IMR-90 (cell line): ENCODE results near the gene CATSPER3. TPM values are rescaled to one million over a fixed set of nuclear protein-coding genes. Genes with fewer than 3 reads are reported as not detected.

Experiments used
- ATAC-seq: fragments of 200-7000 bp; cut with Tn5 transposase; 2 replicates; pipeline ENCODE4 v1.9.1; 2020; ENCODE audit warnings: low read depth, mild to moderate bottlenecking, moderate library complexity
- BruUV-seq: library from RNA; stranded (reverse); fragments of 400-500 nt; replicated peaks from 2 replicates; lab custom pipeline; 2021; lab: Mats Ljungman, UMichigan
- CTCF ChIA-PET: fragments of 300-600 bp; formaldehyde crosslinking; extraction: SDS; loops from one replicate; lab custom pipeline; 2021; ENCODE audit warnings: antibody characterized with exemption; lab: Yijun Ruan, JAX
- POLR2A ChIA-PET: fragments of 300-600 bp; sonication (Branson Sonifier 250); formaldehyde crosslinking; loops from one replicate; lab custom pipeline; 2022; ENCODE audit warnings: antibody characterized with exemption; ENCODE audit not compliant: unreplicated experiment; lab: Charles Lee
- DNase-seq: peaks from one replicate; pipeline ENCODE4 v3.0.0; 2013
- H2AFZ ChIP-seq: replicated peaks from 2 replicates; pipeline ENCODE3; 2013; ENCODE audit warnings: low read length, mild to moderate bottlenecking; ENCODE audit not compliant: poor library complexity
- H2AK5ac ChIP-seq: 2 replicates; pipeline ENCODE4 v1.6.1; 2013; ENCODE audit warnings: low read depth, low read length, inconsistent platforms
- H2AK9ac ChIP-seq: replicated peaks from 2 replicates; pipeline ENCODE3; 2013; ENCODE audit warnings: mild to moderate bottlenecking, low read depth, low read length, moderate library complexity; ENCODE audit not compliant: poor library complexity
- H2BK120ac ChIP-seq: 2 replicates; pipeline ENCODE4 v1.6.1; 2013; ENCODE audit warnings: low read depth, low read length, inconsistent platforms
- H2BK15ac ChIP-seq: 3 replicates; pipeline ENCODE4 v1.6.1; 2013; ENCODE audit warnings: low read depth, low read length, inconsistent platforms
- H2BK20ac ChIP-seq: 2 replicates; pipeline ENCODE4 v1.6.1; 2013; ENCODE audit warnings: low read depth, mild to moderate bottlenecking, inconsistent platforms, low read length, moderate library complexity
- H2BK5ac ChIP-seq: 2 replicates; pipeline ENCODE4 v1.6.1; 2013; ENCODE audit warnings: mild to moderate bottlenecking, low read depth, low read length, inconsistent platforms; ENCODE audit not compliant: poor library complexity, severe bottlenecking
- H3K14ac ChIP-seq: replicated peaks from 2 replicates; pipeline ENCODE4 v1.6.1; 2013; ENCODE audit warnings: low read depth, low read length, inconsistent platforms
- H3K18ac ChIP-seq: 2 replicates; pipeline ENCODE4 v1.6.1; 2013; ENCODE audit warnings: low read depth, low read length, control low read depth
- H3K23ac ChIP-seq: 2 replicates; pipeline ENCODE4 v1.6.1; 2013; ENCODE audit warnings: low read depth, low read length, inconsistent platforms
- H3K27ac ChIP-seq: 2 replicates; pipeline ENCODE4 v1.5.1; 2013; ENCODE audit warnings: mild to moderate bottlenecking, control low read depth, low read length; ENCODE audit not compliant: insufficient read depth
- H3K27me3 ChIP-seq: 2 replicates; pipeline ENCODE4 v1.6.1; 2013; ENCODE audit warnings: low read length; ENCODE audit not compliant: control insufficient read depth, insufficient read depth
- H3K36me3 ChIP-seq: 2 replicates; pipeline ENCODE4 v1.6.1; 2013; ENCODE audit warnings: low read length, mixed read lengths; ENCODE audit not compliant: control insufficient read depth, insufficient read depth
- H3K4ac ChIP-seq: 2 replicates; pipeline ENCODE4 v1.6.1; 2013; ENCODE audit warnings: low read depth, low read length, inconsistent platforms
- H3K4me1 ChIP-seq: 2 replicates; pipeline ENCODE4 v1.6.1; 2013; ENCODE audit warnings: low read length, mixed read lengths; ENCODE audit not compliant: control insufficient read depth, insufficient read depth
- H3K4me2 ChIP-seq: 2 replicates; pipeline ENCODE4 v1.6.1; 2013; ENCODE audit warnings: low read depth, mild to moderate bottlenecking, control low read depth, low read length, moderate library complexity
- H3K4me3 ChIP-seq: 2 replicates; pipeline ENCODE4 v1.5.1; 2013; ENCODE audit warnings: low read depth, mild to moderate bottlenecking, control low read depth, low read length, moderate library complexity; ENCODE audit not compliant: insufficient read depth
- H3K56ac ChIP-seq: 2 replicates; pipeline ENCODE4 v1.6.1; 2013; ENCODE audit warnings: low read length, inconsistent platforms; ENCODE audit not compliant: insufficient read depth; ENCODE audit errors: extremely low read depth
- H3K79me1 ChIP-seq, 2 experiments: 2 replicates each; pipeline ENCODE4 v1.6.1; 2013; ENCODE audit warnings: low read length in 2 of 2, inconsistent platforms in 1 of 2, low read depth in 1 of 2
- H3K9ac ChIP-seq: 2 replicates; pipeline ENCODE4 v1.6.1; 2013; ENCODE audit warnings: low read depth, low read length, control low read depth
- H3K9me1 ChIP-seq: 2 replicates; pipeline ENCODE4 v1.6.1; 2013; ENCODE audit warnings: low read length, inconsistent platforms; ENCODE audit not compliant: insufficient read depth
- H3K9me3 ChIP-seq: 2 replicates; pipeline ENCODE4 v1.6.1; 2013; ENCODE audit warnings: low read length; ENCODE audit not compliant: control insufficient read depth, insufficient read depth
- H4K20me1 ChIP-seq: 2 replicates; pipeline ENCODE4 v1.6.1; 2013; ENCODE audit warnings: low read length, inconsistent platforms; ENCODE audit not compliant: insufficient read depth
- H4K5ac ChIP-seq: 2 replicates; pipeline ENCODE4 v1.6.1; 2013; ENCODE audit warnings: mild to moderate bottlenecking, low read depth, low read length, control low read depth
- H4K8ac ChIP-seq, 2 experiments: 2 replicates each; pipeline ENCODE4 v1.6.1; 2013; ENCODE audit warnings: low read depth in 2 of 2, low read length in 2 of 2, control low read depth in 1 of 2, inconsistent platforms in 1 of 2
- H4K91ac ChIP-seq: 2 replicates; pipeline ENCODE4 v1.6.1; 2013; ENCODE audit warnings: low read depth, low read length, inconsistent platforms; ENCODE audit not compliant: insufficient read depth
- BHLHE40 ChIP-seq: fragments of 150-350 bp; IDR thresholded peaks from 2 replicates; pipeline ENCODE4 v1.6.1; 2016; ENCODE audit warnings: mild to moderate bottlenecking, low read depth, low read length
- CEBPB ChIP-seq: IDR thresholded peaks from 2 replicates; pipeline ENCODE4 v1.6.1; 2012; ENCODE audit warnings: low read depth, low read length, improper control_type of control experiment
- CHD1 ChIP-seq: IDR thresholded peaks from 2 replicates; pipeline ENCODE4 v1.6.1; 2012; ENCODE audit warnings: low read depth, low read length, improper control_type of control experiment
- ELK1 ChIP-seq: fragments of 150-350 bp; IDR thresholded peaks from 2 replicates; pipeline ENCODE4 v1.6.1; 2016; ENCODE audit warnings: low read depth, mild to moderate bottlenecking, low read length, moderate library complexity, borderline replicate concordance
- FOS ChIP-seq: fragments of 150-350 bp; IDR thresholded peaks from 2 replicates; pipeline ENCODE4 v1.6.1; 2016; ENCODE audit warnings: low read depth, low read length
- MAFK ChIP-seq: IDR thresholded peaks from 2 replicates; pipeline ENCODE4 v1.6.1; 2012; ENCODE audit warnings: low read depth, low read length, improper control_type of control experiment
- MAZ ChIP-seq: IDR thresholded peaks from 2 replicates; pipeline ENCODE4 v1.6.1; 2012; ENCODE audit warnings: low read depth, mild to moderate bottlenecking, low read length, improper control_type of control experiment, moderate library complexity, borderline replicate concordance
- MXI1 ChIP-seq: IDR thresholded peaks from 2 replicates; pipeline ENCODE4 v1.6.1; 2012; ENCODE audit warnings: low read depth, mild to moderate bottlenecking, low read length, moderate library complexity, borderline replicate concordance
- NFE2L2 ChIP-seq: fragments of 150-350 bp; IDR thresholded peaks from 2 replicates; pipeline ENCODE4 v1.6.1; 2016; ENCODE audit warnings: low read depth, mild to moderate bottlenecking, low read length
- RAD21 ChIP-seq: IDR thresholded peaks from 2 replicates; pipeline ENCODE4 v1.6.1; 2012; ENCODE audit warnings: low read length, improper control_type of control experiment
- RCOR1 ChIP-seq: IDR thresholded peaks from 2 replicates; pipeline ENCODE4 v1.6.1; 2012; ENCODE audit warnings: mild to moderate bottlenecking, low read length, improper control_type of control experiment; ENCODE audit not compliant: insufficient replicate concordance
- RFX5 ChIP-seq: IDR thresholded peaks from 2 replicates; pipeline ENCODE4 v1.8.0; 2012; ENCODE audit warnings: low read depth, mild to moderate bottlenecking, low read length, moderate library complexity
- SMC3 ChIP-seq: fragments of 150-350 bp; IDR thresholded peaks from 2 replicates; pipeline ENCODE4 v1.6.1; 2016; ENCODE audit warnings: low read depth, mild to moderate bottlenecking, antibody characterized with exemption, low read length, moderate library complexity
- USF2 ChIP-seq: fragments of 150-350 bp; IDR thresholded peaks from 2 replicates; pipeline ENCODE4 v1.6.1; 2017; ENCODE audit warnings: mild to moderate bottlenecking, antibody characterized with exemption, low read length, low read depth
- WGBS, 2 experiments: methylation state at CpG; one replicate each; pipeline versions ENCODE4 v1.1.5 to v1.1.7; 2013; ENCODE audit warnings: missing lambda C conversion rate in 2 of 2; ENCODE audit not compliant: insufficient read length in 1 of 2; ENCODE audit errors: extremely low coverage in 2 of 2; 5-methylcytosine and 5-hydroxymethylcytosine counted together
- dilution Hi-C: fragments of 300-500 bp; cut with HindIII; formaldehyde crosslinking; loops from one replicate; pipeline ENCODE4 v1.14.3; 2018; ENCODE audit warnings: low sequenced_read_pairs; ENCODE audit not compliant: unreplicated experiment
- in situ Hi-C: fragments of 300-500 bp; cut with MboI; formaldehyde crosslinking; loops from 3 replicates; pipeline ENCODE4 v1.14.3; 2019; ENCODE audit warnings: low sequenced_read_pairs, inconsistent platforms, mixed read lengths
- intact Hi-C: fragments of 100-400 bp; cut with micrococcal nuclease; formaldehyde crosslinking; loops from 2 replicates; pipeline ENCODE4 v1.10.0; 2022
- polyA plus RNA-seq, 3 experiments: library from polyadenylated mRNA; depleted of rRNA; stranded (reverse); fragments of >200 nt; gene quantifications; 2 replicates each; pipeline ENCODE4 v1.2.3, GENCODE V29; 2012; ENCODE audit warnings: low replicate concordance in 1 of 3
- total RNA-seq: library from RNA; depleted of rRNA; stranded (reverse); fragments of >200 nt; gene quantifications from 2 replicates; pipeline ENCODE4 v1.2.3, GENCODE V29; 2012
- TF ChIP-seq, protein P1 (sequence below): conservative IDR thresholded peaks from 2 replicates; pipeline ENCODE4 v1.5.1; 2012; ENCODE audit warnings: mild to moderate bottlenecking, low read depth, low read length, improper control_type of control experiment

The CATSPER3 gene
- total and polyA plus RNA-seq, 2 of the 4 experiments (the other 2 are of a cell fraction): under 0.01 to 0.12 TPM

GRCh38 chr5:135024956-135025729 lies 57.4 kb downstream of the CATSPER3 start:
- H3K27me3 ChIP-seq: no peaks in the 10 kb centered on the region
- no peak overlapping the region for H2BK120ac ChIP-seq
- peaks cover 4 to 51% of the 10 kb centered on the region in 2 experiments for H3K79me1 ChIP-seq
- no peak overlapping the region for H2BK20ac ChIP-seq
- H3K9me3 ChIP-seq: peaks cover 7% of the 10 kb centered on the region
- dilution Hi-C loops (no loop called here), intact Hi-C loops (no loop called here), in situ Hi-C loops (no loop called here)
- DNase-seq (no peak), ATAC-seq (no peak)
- no peak overlapping the region for H3K4me2 ChIP-seq
- H4K20me1 ChIP-seq: peaks cover 30% of the 10 kb centered on the region
- no TSS peak for BruUV-seq
- no peak overlapping the region for H2BK15ac ChIP-seq
- H3K56ac ChIP-seq: no peak overlapping the region
- H3K9ac ChIP-seq: no peak overlapping the region
- no peak overlapping the region for H3K4ac ChIP-seq
- no peak overlapping the region for H2BK5ac ChIP-seq
- 100% methylated on average over 2 of the region's 11 CpGs; no CpG with 5 or more reads in 1 of the 2 experiments for WGBS, 2 experiments
- peaks cover 8% of the 10 kb centered on the region; the same call in 1 of the 2 replicates for H3K4me1 ChIP-seq
- H3K27ac ChIP-seq: no peak overlapping the region
- no peak overlapping the region for H4K91ac ChIP-seq
- CTCF ChIA-PET: no interaction called here
- H3K9me1 ChIP-seq: peaks cover 8% of the 10 kb centered on the region
- no peak overlapping the region for H2AFZ ChIP-seq
- H3K36me3 ChIP-seq: peaks cover 35% of the 10 kb centered on the region
- H4K8ac ChIP-seq: no peak overlapping the region
- POLR2A ChIA-PET: interaction anchor here (0.6 kb wide), 1 partner anchor 180 kb away, joined by 4 read pairs; no protein-coding TSS in a partner anchor
- no peak overlapping the region for H3K23ac ChIP-seq
- no peak overlapping the region for H4K5ac ChIP-seq
- H3K4me3 ChIP-seq: no peak overlapping the region
- no peak overlapping the region for H2AK5ac ChIP-seq
- H3K14ac ChIP-seq: no peak overlapping the region
- H2AK9ac ChIP-seq: no peak overlapping the region
- no peak overlapping the region for H3K18ac ChIP-seq
- TF ChIP-seq RCOR1: no peak
- TF ChIP-seq FOS: no peak
- no peak for TF ChIP-seq CHD1
- TF ChIP-seq CEBPB: no peak
- TF ChIP-seq NFE2L2: no peak
- TF ChIP-seq USF2: no peak
- no peak for TF ChIP-seq RAD21
- no peak for TF ChIP-seq MAZ
- TF ChIP-seq ELK1: no peak
- TF ChIP-seq BHLHE40: no peak
- TF ChIP-seq SMC3: no peak
- no peak for TF ChIP-seq MAFK
- TF ChIP-seq RFX5: no peak
- TF ChIP-seq, protein P1, sequence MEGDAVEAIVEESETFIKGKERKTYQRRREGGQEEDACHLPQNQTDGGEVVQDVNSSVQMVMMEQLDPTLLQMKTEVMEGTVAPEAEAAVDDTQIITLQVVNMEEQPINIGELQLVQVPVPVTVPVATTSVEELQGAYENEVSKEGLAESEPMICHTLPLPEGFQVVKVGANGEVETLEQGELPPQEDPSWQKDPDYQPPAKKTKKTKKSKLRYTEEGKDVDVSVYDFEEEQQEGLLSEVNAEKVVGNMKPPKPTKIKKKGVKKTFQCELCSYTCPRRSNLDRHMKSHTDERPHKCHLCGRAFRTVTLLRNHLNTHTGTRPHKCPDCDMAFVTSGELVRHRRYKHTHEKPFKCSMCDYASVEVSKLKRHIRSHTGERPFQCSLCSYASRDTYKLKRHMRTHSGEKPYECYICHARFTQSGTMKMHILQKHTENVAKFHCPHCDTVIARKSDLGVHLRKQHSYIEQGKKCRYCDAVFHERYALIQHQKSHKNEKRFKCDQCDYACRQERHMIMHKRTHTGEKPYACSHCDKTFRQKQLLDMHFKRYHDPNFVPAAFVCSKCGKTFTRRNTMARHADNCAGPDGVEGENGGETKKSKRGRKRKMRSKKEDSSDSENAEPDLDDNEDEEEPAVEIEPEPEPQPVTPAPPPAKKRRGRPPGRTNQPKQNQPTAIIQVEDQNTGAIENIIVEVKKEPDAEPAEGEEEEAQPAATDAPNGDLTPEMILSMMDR: no peak
- no peak for TF ChIP-seq MXI1
